HuH-7 (cell line): ENCODE results near the gene IFT52.
"Not testable (repeated sequence)": the region's sequence is repeated elsewhere in the genome, so short reads cannot be mapped to it uniquely, and the experiment has no call there.

Source experiments
- DNase-seq: peaks from one replicate; pipeline ENCODE4 v3.0.0; 2011; ENCODE audit warnings: low spot score

IFT52 gene

GRCh38 chr20:43651650-43652184, 61.0 kb downstream of the IFT52 start:
- DNase-seq, result not testable (repeated sequence)

- DNase-seq, result no peak
Observed at GRCh38 chr20:43653966-43654365, 63.2 kb downstream of the IFT52 start.

GRCh38 chr20:43655176-43655575, 64.4 kb downstream of the IFT52 start:
- not testable (repeated sequence) for DNase-seq

GRCh38 chr20:43655937-43656336, 65.2 kb downstream of the IFT52 start:
- no peak for DNase-seq

GRCh38 chr20:43658069-43658722, 67.5 kb downstream of the IFT52 start:
- peak; percentile 56 for DNase-seq

- DNase-seq, result no peak
Observed at GRCh38 chr20:43658723-43659419, 68.1 kb downstream of the IFT52 start.

GRCh38 chr20:43662943-43663655, 72.4 kb downstream of the IFT52 start:
- DNase-seq, result no peak

GRCh38 chr20:43665466-43666176, 74.9 kb downstream of the IFT52 start:
- no peak for DNase-seq

GRCh38 chr20:43666376-43667328, 75.9 kb downstream of the IFT52 start, which contains the start of gene MYBL2:
MYBL2 (plus strand) TSS chr20:43667114; CDS start chr20:43667284, 170 bp downstream.
- peak; percentile 79 for DNase-seq

- DNase-seq, result peak; percentile 43
Observed at GRCh38 chr20:43667341-43668132, 76.8 kb downstream of the IFT52 start.

- no peak for DNase-seq
Observed at GRCh38 chr20:43669332-43669731, 78.6 kb downstream of the IFT52 start.

GRCh38 chr20:43670423-43670822, 79.7 kb downstream of the IFT52 start:
- DNase-seq, result no peak

- DNase-seq, result no peak
Observed at GRCh38 chr20:43676368-43676767, 85.6 kb downstream of the IFT52 start.

GRCh38 chr20:43680981-43681380, 90.2 kb downstream of the IFT52 start:
- no peak for DNase-seq

GRCh38 chr20:43681468-43681942, 90.8 kb downstream of the IFT52 start:
- no peak for DNase-seq

GRCh38 chr20:43681991-43682410, 91.3 kb downstream of the IFT52 start:
- DNase-seq, result no peak

- DNase-seq, result no peak
Observed at GRCh38 chr20:43682446-43682845, 91.7 kb downstream of the IFT52 start.

- no peak for DNase-seq
Observed at GRCh38 chr20:43686820-43687219, 96.1 kb downstream of the IFT52 start.

- DNase-seq, result no peak
Observed at GRCh38 chr20:43689165-43689564, 98.4 kb downstream of the IFT52 start.
